ENCODE results near the gene BLOC1S5. TPM values are rescaled to one million over a fixed set of nuclear protein-coding genes. Genes with fewer than 3 reads are reported as not detected.

The BLOC1S5 gene
- total and polyA plus RNA-seq, 2 of the 13 experiments (the other 11 are each of a cell fraction or from before 2014, with no cell fraction given), result 10.5 to 41.5 TPM

- TF ChIP-seq GTF2F1 (IDR thresholded peaks at IDR 0.05; ENCODE audit: low read length) (peak; percentile 52; the same call in 1 of the 2 replicates), HHEX (CRISPR knock-in tag; IDR thresholded peaks at IDR 0.05) (no peak), ZNF7 (CRISPR knock-in tag; IDR thresholded peaks at IDR 0.05) (no peak), ZBTB42 (CRISPR knock-in tag; IDR thresholded peaks at IDR 0.05) (no peak), KDM5B (CRISPR knock-in tag; IDR thresholded peaks at IDR 0.05; ENCODE audit: borderline replicate concordance) (no peak), NFRKB (IDR thresholded peaks at IDR 0.05) (no peak), ZNF891 (CRISPR knock-in tag; IDR thresholded peaks at IDR 0.05) (no peak), SNRNP70 (IDR thresholded peaks at IDR 0.05; ENCODE audit: low read depth, low read length) (no peak), MIER2 (CRISPR knock-in tag; IDR thresholded peaks at IDR 0.05) (no peak), NFYC (CRISPR knock-in tag; IDR thresholded peaks at IDR 0.05) (no peak), ZBTB2 (CRISPR knock-in tag; IDR thresholded peaks at IDR 0.05; ENCODE audit: low read depth) (0 out of 2 replicates have a peak, but pooled peaks have one; percentile 4), ZBTB14 (CRISPR knock-in tag; IDR thresholded peaks at IDR 0.05) (no peak), CREM (IDR thresholded peaks at IDR 0.05) (peak; percentile 10; the same call in 1 of the 2 replicates), CREM (CRISPR knock-in tag; IDR thresholded peaks at IDR 0.05) (no peak), HES4 (CRISPR knock-in tag; IDR thresholded peaks at IDR 0.05; ENCODE audit: borderline replicate concordance) (no peak), SP2 (CRISPR knock-in tag; IDR thresholded peaks at IDR 0.05) (no peak), KAT2B (IDR thresholded peaks at IDR 0.05; ENCODE audit: borderline replicate concordance, low read depth, low read length) (no peak), ZNF430 (CRISPR knock-in tag; IDR thresholded peaks at IDR 0.05) (no peak), ZNF704 (CRISPR knock-in tag; IDR thresholded peaks at IDR 0.05; ENCODE audit: borderline replicate concordance) (0 out of 2 replicates have a peak, but pooled peaks have one; percentile 43), ZNF326 (CRISPR knock-in tag; IDR thresholded peaks at IDR 0.05; ENCODE audit: borderline replicate concordance) (no peak), ZNF503 (CRISPR knock-in tag; IDR thresholded peaks at IDR 0.05) (no peak), GTF3A (CRISPR knock-in tag; conservative IDR thresholded peaks at IDR 0.05) (no peak), ZNF615 (CRISPR knock-in tag; IDR thresholded peaks at IDR 0.05; ENCODE audit: borderline replicate concordance) (no peak)
- TF ChIP-seq, protein P1, sequence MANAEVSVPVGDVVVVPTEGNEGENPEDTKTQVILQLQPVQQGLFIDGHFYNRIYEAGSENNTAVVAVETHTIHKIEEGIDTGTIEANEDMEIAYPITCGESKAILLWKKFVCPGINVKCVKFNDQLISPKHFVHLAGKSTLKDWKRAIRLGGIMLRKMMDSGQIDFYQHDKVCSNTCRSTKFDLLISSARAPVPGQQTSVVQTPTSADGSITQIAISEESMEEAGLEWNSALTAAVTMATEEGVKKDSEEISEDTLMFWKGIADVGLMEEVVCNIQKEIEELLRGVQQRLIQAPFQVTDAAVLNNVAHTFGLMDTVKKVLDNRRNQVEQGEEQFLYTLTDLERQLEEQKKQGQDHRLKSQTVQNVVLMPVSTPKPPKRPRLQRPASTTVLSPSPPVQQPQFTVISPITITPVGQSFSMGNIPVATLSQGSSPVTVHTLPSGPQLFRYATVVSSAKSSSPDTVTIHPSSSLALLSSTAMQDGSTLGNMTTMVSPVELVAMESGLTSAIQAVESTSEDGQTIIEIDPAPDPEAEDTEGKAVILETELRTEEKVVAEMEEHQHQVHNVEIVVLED (CRISPR knock-in tag; IDR thresholded peaks at IDR 0.05; ENCODE audit: borderline replicate concordance), result no peak
Measured at GRCh38 chr6:8064638-8065518, 689 bp upstream of the BLOC1S5 start (continued).
